GM19328 (cell line): ENCODE measurements around the gene C1GALT1.
"Not testable (repeated sequence)": the region's sequence is repeated elsewhere in the genome, so short reads cannot be mapped to it uniquely, and the experiment has no call there.

Source experiments
- ATAC-seq: cut with Tn5 transposase; IDR thresholded peaks from one replicate; pipeline ENCODE4 v1.9.1; 2021; ENCODE audit warnings: mild to moderate bottlenecking, moderate library complexity; ENCODE audit not compliant: unreplicated experiment

C1GALT1 gene

GRCh38 chr7:7199592-7199991 is 17.2 kb downstream of the C1GALT1 start:
- not testable (repeated sequence) for ATAC-seq

DNA sequence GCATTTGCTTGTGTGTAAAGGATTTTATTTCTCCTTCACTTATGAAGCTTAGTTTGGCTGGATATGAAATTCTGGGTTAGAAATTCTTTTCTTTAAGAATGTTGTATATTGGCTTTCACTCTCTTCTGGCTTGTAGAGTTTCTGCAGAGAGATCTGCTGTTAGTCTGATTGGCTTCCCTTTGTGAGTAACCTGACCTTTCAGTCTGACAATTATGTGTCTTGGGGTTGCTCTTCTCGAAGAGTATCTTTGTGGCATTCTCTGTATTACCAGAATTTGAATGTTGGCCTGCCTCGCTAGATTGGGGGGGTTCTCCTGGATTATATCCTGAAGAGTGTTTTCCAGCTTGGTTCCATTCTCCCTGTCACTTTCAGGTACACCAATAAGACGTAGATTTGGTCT is 17.9 kb downstream of the C1GALT1 start:
- ATAC-seq, result not testable (repeated sequence)

DNA sequence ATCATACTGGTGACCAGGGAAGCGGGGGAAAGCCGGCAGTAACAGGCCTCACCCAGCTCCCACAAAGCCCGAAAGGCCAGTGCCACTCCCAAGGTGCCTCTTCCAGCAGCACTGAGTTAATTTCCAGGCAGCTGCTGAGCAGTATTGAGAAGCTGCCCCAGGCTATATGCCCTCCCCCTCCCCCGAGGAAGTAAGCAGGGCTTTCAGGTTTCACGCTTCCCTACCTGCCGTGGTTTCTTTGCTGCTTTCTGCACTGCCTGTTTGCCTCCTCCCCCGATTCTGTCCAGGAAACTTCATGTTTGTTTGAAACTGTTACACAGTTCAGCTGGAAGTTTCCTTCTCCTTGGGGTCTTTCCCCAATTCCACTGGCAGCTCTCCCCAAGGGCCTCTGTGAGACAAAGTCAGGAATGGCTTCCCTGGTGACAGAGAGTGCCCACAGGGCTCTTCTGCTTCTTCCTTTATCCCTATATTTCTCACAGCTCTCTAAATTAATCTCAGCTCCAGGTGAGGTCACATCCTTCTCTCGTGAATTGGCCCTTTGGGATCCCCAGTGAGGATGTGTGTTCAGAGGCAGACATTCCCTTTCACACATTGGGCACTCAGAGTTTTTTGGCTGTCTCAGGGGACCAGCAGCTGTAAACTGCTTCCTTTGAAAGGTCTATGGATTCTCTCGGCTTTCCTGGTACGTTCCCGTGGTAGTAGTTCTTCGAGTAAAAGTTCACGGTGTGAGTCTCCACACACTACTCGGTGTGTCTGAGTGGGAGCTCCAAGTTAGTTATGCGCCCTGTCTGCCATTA is 19.4 kb downstream of the C1GALT1 start:
- ATAC-seq, result peak; percentile 98

DNA sequence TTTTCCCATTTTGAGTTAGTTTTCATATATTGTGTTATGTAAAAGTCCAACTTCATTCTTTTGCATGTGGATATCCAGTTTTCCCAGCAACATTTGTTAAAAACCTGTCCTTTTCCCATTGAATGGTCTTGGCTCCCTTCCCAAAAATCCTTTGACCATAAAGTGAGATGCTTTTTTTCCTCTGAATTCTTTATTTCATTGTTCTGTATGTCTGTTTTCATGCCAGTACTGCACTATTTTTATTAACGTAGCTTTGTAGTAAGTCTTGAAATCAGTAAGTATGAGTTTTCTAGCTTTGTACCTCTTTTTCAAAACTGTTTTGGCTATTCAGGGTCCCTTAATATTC is 20.0 kb downstream of the C1GALT1 start:
- no peak for ATAC-seq

DNA sequence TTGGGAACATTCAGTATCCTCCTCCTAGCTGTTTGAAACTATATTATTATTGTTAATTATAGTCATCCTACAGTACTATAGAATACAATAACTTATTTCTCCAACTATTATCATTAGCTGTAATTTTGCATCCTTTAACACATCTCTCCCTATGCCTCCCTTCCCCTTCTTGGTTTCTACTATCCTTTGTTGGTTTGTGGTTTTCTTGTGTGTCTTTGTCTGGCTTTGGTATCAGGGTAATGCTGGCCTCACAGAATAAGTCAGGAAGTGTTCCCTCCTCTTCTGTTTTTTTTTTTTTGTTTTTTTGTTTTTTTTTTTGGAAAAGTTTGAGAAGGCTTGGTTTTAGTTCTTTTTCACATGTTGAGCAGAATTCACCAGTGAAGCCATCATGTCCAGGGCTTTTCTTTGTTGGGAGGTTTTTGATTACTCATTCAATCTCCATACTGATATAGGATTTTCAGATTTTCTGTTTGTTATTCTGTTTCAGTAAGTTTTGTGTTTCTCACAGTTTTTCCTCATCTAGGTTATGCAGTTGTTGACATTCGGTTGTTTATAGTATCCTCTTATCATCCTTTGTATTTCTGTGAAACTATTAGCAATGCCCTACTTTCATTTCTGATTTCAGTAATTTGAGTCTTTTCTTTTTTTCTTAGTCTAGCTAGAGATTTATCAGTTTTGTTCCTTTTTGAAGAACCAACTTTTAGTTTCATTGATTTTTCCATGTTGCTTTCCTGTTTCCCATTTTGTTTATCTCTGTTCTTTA is 21.6 kb downstream of the C1GALT1 start:
- ATAC-seq, result no peak

DNA sequence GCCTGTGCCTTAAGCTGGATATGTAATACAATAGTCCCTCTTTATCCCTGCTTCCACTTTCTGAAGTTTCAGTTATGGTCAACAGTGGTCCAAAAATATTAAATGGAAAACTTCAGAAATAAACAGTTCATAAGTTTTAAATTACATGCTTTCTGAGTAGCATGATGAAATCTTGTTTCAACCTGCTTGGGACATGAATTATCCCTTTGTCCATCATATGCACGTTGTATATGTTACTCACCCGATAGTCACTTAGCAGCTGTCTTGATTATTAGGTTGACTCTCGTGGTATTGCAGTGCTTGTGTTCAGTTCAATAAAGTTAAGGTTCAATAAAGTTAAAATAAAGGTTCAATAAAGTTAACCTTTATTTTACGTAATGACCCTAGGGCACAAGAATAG is 25.5 kb downstream of the C1GALT1 start:
- ATAC-seq, result no peak

GRCh38 chr7:7208520-7208919 is 26.2 kb downstream of the C1GALT1 start:
- ATAC-seq, result no peak

GRCh38 chr7:7209412-7210050 is 27.2 kb downstream of the C1GALT1 start:
- ATAC-seq, result no peak

- no peak for ATAC-seq
Observed at GRCh38 chr7:7210475-7211237, 28.3 kb downstream of the C1GALT1 start.

DNA sequence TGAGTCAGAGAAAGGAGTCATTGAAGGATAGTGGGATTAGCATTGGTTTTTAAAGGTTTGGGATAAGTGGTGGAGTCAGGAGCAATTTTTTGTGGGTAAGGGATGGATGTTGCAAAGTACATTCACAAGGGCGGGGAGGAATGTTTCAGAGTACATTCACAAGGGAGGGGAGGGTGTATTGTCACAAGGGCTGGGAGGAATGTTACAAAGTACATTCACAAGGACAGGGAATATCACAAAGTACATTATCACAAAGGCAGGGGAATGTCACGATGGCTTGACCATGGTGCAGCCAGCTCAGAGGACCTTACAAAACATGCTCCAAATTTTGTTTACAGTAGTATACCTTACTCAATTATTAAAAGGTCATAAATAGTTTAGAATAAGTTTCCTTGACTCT is 30.3 kb downstream of the C1GALT1 start:
- no peak for ATAC-seq

- no peak for ATAC-seq
Observed at GRCh38 chr7:7214398-7215347, 32.3 kb downstream of the C1GALT1 start.

GRCh38 chr7:7216279-7216678 is 33.9 kb downstream of the C1GALT1 start:
- no peak for ATAC-seq

DNA sequence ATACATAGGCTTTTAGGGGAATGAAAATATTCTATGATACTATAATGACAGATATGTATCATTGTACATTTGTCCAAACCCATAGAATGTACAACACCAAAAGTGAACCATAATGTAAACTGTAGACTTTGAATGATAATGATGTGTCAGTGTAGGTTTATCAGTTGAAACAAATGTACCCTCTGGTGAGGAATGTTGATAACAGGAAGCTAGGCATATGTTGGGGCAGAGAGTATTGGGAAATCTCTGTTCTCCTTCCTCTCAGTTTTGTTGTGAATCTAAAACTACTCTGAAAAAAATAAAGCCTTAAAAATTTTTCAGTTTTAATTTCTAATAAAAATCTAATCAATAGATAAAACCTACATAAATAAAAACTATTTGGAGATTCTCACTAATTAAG is 36.9 kb downstream of the C1GALT1 start:
- ATAC-seq, result no peak

DNA sequence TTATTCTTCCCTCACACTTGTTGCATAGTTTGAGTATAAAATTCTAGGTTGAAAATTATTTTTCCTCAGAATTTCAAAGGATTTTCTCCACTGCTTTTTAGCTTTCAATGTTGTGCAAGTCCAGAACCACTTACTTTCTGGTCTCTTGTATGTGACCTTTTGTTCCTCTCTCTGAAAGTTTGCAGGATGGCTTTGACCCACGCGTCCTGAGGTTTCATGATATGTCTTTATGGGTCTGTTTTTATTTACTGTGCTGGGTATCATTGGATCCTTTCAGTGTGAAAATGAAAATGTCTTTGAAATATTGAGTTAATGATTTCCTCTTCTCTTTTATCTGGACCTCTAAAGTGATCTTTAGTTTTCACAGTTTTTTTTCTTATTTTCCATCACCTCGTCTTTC is 38.5 kb downstream of the C1GALT1 start:
- ATAC-seq, result no peak

- ATAC-seq, result no peak
Observed at GRCh38 chr7:7221599-7222038, 39.3 kb downstream of the C1GALT1 start.

DNA sequence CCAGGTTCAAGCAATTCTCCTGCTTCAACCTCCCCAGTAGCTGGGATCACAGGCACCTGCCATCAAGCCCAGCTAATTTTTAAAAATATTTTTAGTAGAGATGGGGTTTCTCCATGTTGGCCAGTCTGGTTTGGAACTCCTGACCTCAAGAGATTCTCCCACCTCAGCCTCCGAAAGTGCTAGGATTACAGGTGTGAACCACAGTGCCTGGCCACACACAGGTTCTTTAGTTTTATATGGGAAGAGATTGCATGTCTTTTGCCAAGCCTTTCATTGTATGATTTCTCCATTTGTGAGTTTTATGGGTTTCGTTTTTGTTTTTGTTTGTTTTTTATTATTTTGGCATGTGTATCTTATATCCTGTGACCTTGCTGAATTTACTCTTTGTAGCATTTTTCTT is 40.9 kb downstream of the C1GALT1 start:
- ATAC-seq, result no peak

DNA sequence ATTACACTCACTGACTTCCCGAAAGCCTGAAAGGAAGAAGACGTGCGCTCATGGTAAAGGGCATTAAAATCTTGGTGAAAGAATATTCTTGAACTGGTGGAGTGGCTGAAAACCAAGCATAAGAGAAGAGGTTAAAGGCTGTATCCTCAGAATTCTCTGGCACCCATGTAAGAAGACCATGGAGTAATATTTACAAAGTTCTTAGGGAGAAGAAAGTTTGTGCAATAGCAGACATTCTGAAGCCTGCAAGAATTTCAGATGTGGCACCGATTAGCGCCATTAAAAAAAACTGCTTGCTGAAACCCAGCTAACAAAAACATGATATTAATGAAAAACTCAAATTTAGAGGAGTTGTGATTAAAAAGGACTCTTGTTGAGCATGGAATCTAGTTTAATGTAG is 44.1 kb downstream of the C1GALT1 start:
- ATAC-seq, result no peak

DNA sequence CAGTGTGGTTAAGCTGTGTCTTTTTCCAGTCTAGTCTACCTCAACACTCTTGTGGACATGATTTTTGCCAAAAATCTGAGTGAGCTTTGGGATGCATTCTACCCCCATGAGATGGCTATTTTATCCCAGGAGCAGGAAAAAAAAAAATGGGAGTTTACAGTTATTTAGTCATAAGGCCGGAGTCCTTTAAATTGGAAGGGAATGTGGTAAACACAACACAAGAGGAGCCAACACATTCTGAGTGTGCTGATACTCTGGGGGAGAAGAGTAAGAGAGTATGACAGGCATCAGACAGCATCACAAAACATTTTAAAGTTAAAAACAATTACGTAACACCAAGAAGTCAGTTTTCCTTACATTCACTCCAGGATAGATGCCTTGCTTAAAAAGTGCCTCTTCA is 46.1 kb downstream of the C1GALT1 start:
- ATAC-seq, result no peak

DNA sequence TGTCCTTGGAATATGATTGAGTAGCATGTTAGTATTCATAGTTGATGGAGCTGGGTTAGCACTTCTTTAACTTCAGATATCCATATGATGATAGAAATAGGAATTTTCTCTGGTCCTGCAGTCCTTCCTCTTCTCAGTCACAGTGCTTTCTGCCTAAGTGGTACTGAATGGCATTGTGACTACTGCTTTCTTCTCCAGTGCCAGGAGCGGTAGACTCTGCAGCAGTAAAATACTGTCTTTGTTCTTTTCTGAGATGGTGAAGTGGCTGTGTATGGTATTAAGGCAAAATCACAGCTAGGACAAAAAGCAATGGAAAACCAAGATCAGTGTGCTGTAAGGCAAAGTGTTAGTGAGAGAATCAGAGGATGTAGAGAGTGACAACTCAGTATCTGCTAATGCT is 46.6 kb downstream of the C1GALT1 start:
- no peak for ATAC-seq

GRCh38 chr7:7231000-7231399 is 48.7 kb downstream of the C1GALT1 start:
- no peak for ATAC-seq
